Neutrophil (primary cell): ENCODE results near the gene PLXNA2.

Source experiments
- H3K27ac ChIP-seq: fragments of 200-600 bp; sonication (generic); 2 replicates; pipeline ENCODE4 v1.5.1; 2016; ENCODE audit warnings: mild to moderate bottlenecking, moderate library complexity
- H3K27me3 ChIP-seq: fragments of 200-600 bp; sonication (generic); 2 replicates; pipeline ENCODE4 v1.6.0; 2016; ENCODE audit warnings: mild to moderate bottlenecking
- H3K36me3 ChIP-seq: fragments of 200-600 bp; sonication (generic); 2 replicates; pipeline ENCODE4 v1.5.1; 2017
- H3K4me1 ChIP-seq, 2 experiments: fragments of 200-600 bp in 1 of 2; sonication (generic) in 1 of 2; 1 replicate in 1 of 2; 2 replicates in 1 of 2; pipeline versions ENCODE4 v1.5.1 to v1.6.1; 2013 to 2016; ENCODE audit warnings: low read depth in 1 of 2, low read length in 1 of 2, mild to moderate bottlenecking in 1 of 2, moderate library complexity in 1 of 2; ENCODE audit not compliant: control insufficient read depth in 1 of 2, insufficient read depth in 1 of 2
- H3K4me3 ChIP-seq, 2 experiments: fragments of 200-600 bp in 1 of 2; sonication (generic) in 1 of 2; 1 replicate in 1 of 2; 2 replicates in 1 of 2; pipeline ENCODE4 v1.5.1; 2013 to 2016; ENCODE audit warnings: low read depth in 1 of 2, low read length in 1 of 2, mild to moderate bottlenecking in 1 of 2, moderate library complexity in 1 of 2
- H3K9me3 ChIP-seq: fragments of 200-600 bp; sonication (generic); 2 replicates; pipeline ENCODE4 v1.5.1; 2016
- CTCF ChIP-seq: fragments of 200-600 bp; sonication (generic); IDR thresholded peaks from 2 replicates; pipeline ENCODE4 v1.5.1; 2016; ENCODE audit warnings: antibody characterized with exemption

The PLXNA2 gene

GRCh38 chr1:208089761-208090370, 154.3 kb downstream of the PLXNA2 start:
- no peaks in the 10 kb centered on the region for H3K36me3 ChIP-seq
- no peak for TF ChIP-seq CTCF
- no peaks in the 10 kb centered on the region for H3K27me3 ChIP-seq
- peaks cover 5 to 7% of the 10 kb centered on the region in 2 experiments for H3K4me1 ChIP-seq
- no peak overlapping the region for H3K4me3 ChIP-seq
- H3K27ac ChIP-seq: no peak overlapping the region
- H3K9me3 ChIP-seq: no peaks in the 10 kb centered on the region

GRCh38 chr1:208089149-208089548, 155.0 kb downstream of the PLXNA2 start:
- no peak for TF ChIP-seq CTCF
- H3K27ac ChIP-seq: no peak overlapping the region
- H3K9me3 ChIP-seq: no peaks in the 10 kb centered on the region
- no peaks in the 10 kb centered on the region for H3K27me3 ChIP-seq
- H3K36me3 ChIP-seq: no peaks in the 10 kb centered on the region
- H3K4me3 ChIP-seq: no peak overlapping the region
- peaks cover 5 to 7% of the 10 kb centered on the region in 2 experiments for H3K4me1 ChIP-seq

GRCh38 chr1:208088319-208088718, 155.9 kb downstream of the PLXNA2 start:
- H3K4me1 ChIP-seq: peaks cover 4% of the 10 kb centered on the region in 2 experiments
- H3K36me3 ChIP-seq: no peaks in the 10 kb centered on the region
- no peaks in the 10 kb centered on the region for H3K27me3 ChIP-seq
- no peaks in the 10 kb centered on the region for H3K9me3 ChIP-seq
- H3K4me3 ChIP-seq: no peak overlapping the region
- no peak for TF ChIP-seq CTCF
- H3K27ac ChIP-seq: no peak overlapping the region

GRCh38 chr1:208085655-208086515, 158.3 kb downstream of the PLXNA2 start:
- H3K9me3 ChIP-seq: no peaks in the 10 kb centered on the region
- H3K36me3 ChIP-seq: no peaks in the 10 kb centered on the region
- no peaks in the 10 kb centered on the region for H3K4me1 ChIP-seq
- TF ChIP-seq CTCF: no peak
- H3K27me3 ChIP-seq: no peaks in the 10 kb centered on the region
- H3K27ac ChIP-seq: no peak overlapping the region
- H3K4me3 ChIP-seq: no peak overlapping the region

GRCh38 chr1:208084764-208085163, 159.4 kb downstream of the PLXNA2 start:
- H3K36me3 ChIP-seq: no peaks in the 10 kb centered on the region
- TF ChIP-seq CTCF: no peak
- no peak overlapping the region for H3K27ac ChIP-seq
- H3K4me3 ChIP-seq: no peak overlapping the region
- no peaks in the 10 kb centered on the region for H3K4me1 ChIP-seq
- no peaks in the 10 kb centered on the region for H3K27me3 ChIP-seq
- no peaks in the 10 kb centered on the region for H3K9me3 ChIP-seq
